Activated B cell treated with CpG ODN at 0.5 μM for 24 hours (primary cell): Measurements from ENCODE around the gene DDX1. TPM values are rescaled to one million over a fixed set of nuclear protein-coding genes. Genes with fewer than 3 reads are reported as not detected.

Source experiments
- ATAC-seq: fragments of 200-7000 bp; cut with Tn5 transposase; one replicate; pipeline ENCODE4 v1.10.0; 2021; ENCODE audit warnings: low read depth, mild to moderate bottlenecking, moderate library complexity
- CTCF ChIA-PET: fragments of 350-600 bp; sonication (Branson Sonifier 250); formaldehyde crosslinking; loops from one replicate; lab custom pipeline; 2021; ENCODE audit warnings: antibody characterized with exemption; lab: Charles Lee
- POLR2A ChIA-PET: fragments of 350-600 bp; sonication (Branson Sonifier 250); formaldehyde crosslinking; loops from one replicate; lab custom pipeline; 2021; ENCODE audit warnings: antibody characterized with exemption; lab: Charles Lee
- DNase-seq: peaks from one replicate; pipeline ENCODE4 v3.0.0; 2022
- H3K27ac Mint-ChIP-seq: one replicate; pipeline ENCODE4 v1.8.0; 2020; ENCODE audit warnings: mixed read lengths
- H3K27me3 Mint-ChIP-seq: one replicate; pipeline ENCODE4 v1.8.0; 2021; ENCODE audit warnings: mixed read lengths
- H3K36me3 Mint-ChIP-seq: one replicate; pipeline ENCODE4 v1.8.0; 2021; ENCODE audit warnings: low read depth, mixed read lengths
- H3K4me1 Mint-ChIP-seq: one replicate; pipeline ENCODE4 v1.8.0; 2021; ENCODE audit warnings: mixed read lengths
- H3K4me3 Mint-ChIP-seq: one replicate; pipeline ENCODE4 v1.8.0; 2020; ENCODE audit warnings: mild to moderate bottlenecking, mixed read lengths
- H3K9me3 Mint-ChIP-seq: one replicate; pipeline ENCODE4 v1.8.0; 2020; ENCODE audit warnings: mixed read lengths
- CTCF ChIP-seq: fragments of 200-600 bp; IDR thresholded peaks from one replicate; pipeline ENCODE4 v1.8.0; 2022; ENCODE audit warnings: antibody characterized with exemption, mild to moderate bottlenecking
- intact Hi-C: fragments of 100-400 bp; cut with micrococcal nuclease; formaldehyde crosslinking; loops from one replicate; pipeline ENCODE4 v1.15.1; 2024
- total RNA-seq: library from RNA; stranded (reverse); gene quantifications from 2 replicates; pipeline ENCODE4 v1.2.3, GENCODE V29; 2022

Gene DDX1
- total RNA-seq, 1 donor from 2014 or later, result 74.4 TPM

- no peak for ATAC-seq
- ChIA-PET POLR2A (interaction anchor here (0.5 to 3.7 kb wide), 2 partner anchors 13 to 32 kb away, joined by 5 to 19 read pairs; partner anchors contain the start of gene DDX1), CTCF (interaction anchor here (2.3 kb wide), 1 partner anchor 17 kb away, joined by 7 read pairs; no protein-coding TSS in a partner anchor)
- peaks cover 21% of the 10 kb centered on the region for H3K36me3 Mint-ChIP-seq
- intact Hi-C loops, result no loop called here
- H3K27me3 Mint-ChIP-seq, result peaks cover 3% of the 10 kb centered on the region
- no peak for TF ChIP-seq CTCF
- peaks cover 31% of the 10 kb centered on the region for H3K4me1 Mint-ChIP-seq
- H3K4me3 Mint-ChIP-seq, result peak overlapping the region; percentile 47
- no peaks in the 10 kb centered on the region for H3K9me3 Mint-ChIP-seq
- no peak overlapping the region for H3K27ac Mint-ChIP-seq
- no peak for DNase-seq
Measured at GRCh38 chr2:15559379-15560139, 32.1 kb upstream of the DDX1 start.

- H3K9me3 Mint-ChIP-seq, result no peaks in the 10 kb centered on the region
- peak overlapping the region; percentile 100 for H3K4me3 Mint-ChIP-seq
- DNase-seq (no peak), ATAC-seq (peak; percentile 36)
- intact Hi-C loops, result no loop called here
- H3K27me3 Mint-ChIP-seq, result peaks cover 3% of the 10 kb centered on the region
- H3K36me3 Mint-ChIP-seq, result peaks cover 18% of the 10 kb centered on the region
- CTCF ChIA-PET, result interaction anchor here (2.3 kb wide), 1 partner anchor 17 kb away, joined by 7 read pairs; no protein-coding TSS in a partner anchor
- no peak for TF ChIP-seq CTCF
- peaks cover 31% of the 10 kb centered on the region for H3K4me1 Mint-ChIP-seq
- POLR2A ChIA-PET, result interaction anchor here (0.5 to 3.7 kb wide), 3 partner anchors 12 to 33 kb away, joined by 3 to 19 read pairs (median 5); partner anchors contain the start of gene DDX1
- H3K27ac Mint-ChIP-seq, result peak overlapping the region; percentile 89
Measured at GRCh38 chr2:15560140-15560987, 31.3 kb upstream of the DDX1 start.

GRCh38 chr2:15560988-15561573 is 30.6 kb upstream of the DDX1 start, which contains the start of gene NBAS:
Gene NBAS, minus strand, starts transcription at chr2:15561334. Its CDS starts 30 bp downstream, at chr2:15561304.
- H3K27ac Mint-ChIP-seq, result peak within 1 kb of the TSS; percentile 89
- H3K4me1 Mint-ChIP-seq, result peaks cover 31% of the 10 kb centered on the region
- H3K9me3 Mint-ChIP-seq, result no peaks in the 10 kb centered on the region
- DNase-seq (peak; percentile 54), ATAC-seq (peak; percentile 92)
- H3K4me3 Mint-ChIP-seq, result peak within 1 kb of the TSS; percentile 100
- intact Hi-C loops, result loop anchor here (1.0 kb wide), 1 partner anchor 30 kb away; the partner anchor contains the start of gene DDX1
- ChIA-PET POLR2A (interaction anchor here (0.6 to 3.7 kb wide), 5 partner anchors 31 to 297 kb away, joined by 3 to 19 read pairs (median 3); partner anchors contain the start of gene DDX1), CTCF (interaction anchor here (1.6 to 2.3 kb wide), 2 partner anchors 16 kb away, joined by 7 to 12 read pairs; no protein-coding TSS in a partner anchor)
- TF ChIP-seq CTCF, result no peak
- H3K27me3 Mint-ChIP-seq, result peaks cover 3% of the 10 kb centered on the region
- peaks cover 15% of the 10 kb centered on the region for H3K36me3 Mint-ChIP-seq

GRCh38 chr2:15561574-15562344 is 29.9 kb upstream of the DDX1 start:
- peak; percentile 13 for ATAC-seq
- no peak for DNase-seq
- Mint-ChIP-seq H3K36me3 (peaks cover 11% of the 10 kb centered on the region), H3K27ac (peak overlapping the region; percentile 89), H3K4me3 (peak overlapping the region; percentile 100), H3K27me3 (peaks cover 3% of the 10 kb centered on the region), H3K4me1 (peaks cover 31% of the 10 kb centered on the region), H3K9me3 (no peaks in the 10 kb centered on the region)
- POLR2A ChIA-PET, result interaction anchor here (0.6 to 3.7 kb wide), 6 partner anchors 30 to 1061 kb away, joined by 3 to 19 read pairs (median 3); partner anchors contain the start of gene DDX1
- no peak for TF ChIP-seq CTCF
- CTCF ChIA-PET, result interaction anchor here (1.6 kb wide), 1 partner anchor 15 kb away, joined by 12 read pairs; no protein-coding TSS in a partner anchor
- intact Hi-C loops, result loop anchor here (1.0 kb wide), 1 partner anchor 30 kb away; the partner anchor contains the start of gene DDX1
